Measurements from ENCODE around the gene WDR86.

DNA sequence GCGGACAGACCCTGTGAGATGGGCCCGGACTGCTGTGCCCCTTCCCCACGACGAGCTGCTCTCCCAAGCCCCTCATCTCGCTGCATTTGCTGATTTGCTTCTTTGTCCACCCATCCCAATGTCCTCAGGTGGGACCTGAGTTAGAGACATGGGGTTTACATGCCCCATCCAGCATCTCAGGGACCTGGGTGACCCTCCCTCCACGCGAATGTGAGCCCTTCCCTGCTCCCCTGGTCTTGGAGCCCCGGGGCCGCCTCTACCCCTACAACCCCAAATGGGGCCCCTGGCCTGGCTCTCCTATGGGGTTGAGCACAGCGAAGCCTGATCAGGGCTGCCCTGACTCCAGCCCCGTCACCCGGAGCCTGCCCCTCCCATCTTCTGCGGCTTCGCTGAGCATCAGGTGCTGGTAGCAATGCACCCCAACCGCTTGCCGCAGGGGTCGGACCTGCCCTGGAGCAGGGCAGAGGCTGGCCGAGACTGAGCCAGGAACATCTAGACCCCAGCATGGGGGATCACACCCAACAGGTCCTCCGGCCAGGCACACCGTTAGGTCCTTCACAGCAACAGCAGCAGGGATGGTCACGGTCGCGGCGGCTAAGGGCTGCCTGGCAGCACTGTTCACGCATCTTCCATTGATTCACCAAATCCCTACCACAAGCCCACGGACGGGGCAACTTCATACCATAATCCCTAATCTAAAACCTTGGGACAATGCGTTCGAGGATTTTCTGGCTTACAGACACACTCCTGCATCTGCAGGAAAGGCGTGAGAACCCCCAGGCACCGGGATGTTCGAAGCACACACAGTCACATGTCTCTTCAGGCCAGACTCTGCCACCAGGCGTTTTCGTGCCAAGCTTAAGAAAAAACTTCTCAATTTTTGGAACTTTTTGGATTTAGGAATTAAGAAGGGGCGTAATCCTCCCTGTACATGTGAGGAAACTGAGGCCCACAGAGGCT, 15.5 kb downstream of the WDR86 start:
- TF ChIP-seq REST (IDR thresholded peaks at IDR 0.05; ENCODE audit: borderline replicate concordance): no peak
- no peak for TF ChIP-seq EP300 (conservative IDR thresholded peaks at IDR 0.05; ENCODE audit: poor library complexity, severe bottlenecking)
- TF ChIP-seq, protein P1, sequence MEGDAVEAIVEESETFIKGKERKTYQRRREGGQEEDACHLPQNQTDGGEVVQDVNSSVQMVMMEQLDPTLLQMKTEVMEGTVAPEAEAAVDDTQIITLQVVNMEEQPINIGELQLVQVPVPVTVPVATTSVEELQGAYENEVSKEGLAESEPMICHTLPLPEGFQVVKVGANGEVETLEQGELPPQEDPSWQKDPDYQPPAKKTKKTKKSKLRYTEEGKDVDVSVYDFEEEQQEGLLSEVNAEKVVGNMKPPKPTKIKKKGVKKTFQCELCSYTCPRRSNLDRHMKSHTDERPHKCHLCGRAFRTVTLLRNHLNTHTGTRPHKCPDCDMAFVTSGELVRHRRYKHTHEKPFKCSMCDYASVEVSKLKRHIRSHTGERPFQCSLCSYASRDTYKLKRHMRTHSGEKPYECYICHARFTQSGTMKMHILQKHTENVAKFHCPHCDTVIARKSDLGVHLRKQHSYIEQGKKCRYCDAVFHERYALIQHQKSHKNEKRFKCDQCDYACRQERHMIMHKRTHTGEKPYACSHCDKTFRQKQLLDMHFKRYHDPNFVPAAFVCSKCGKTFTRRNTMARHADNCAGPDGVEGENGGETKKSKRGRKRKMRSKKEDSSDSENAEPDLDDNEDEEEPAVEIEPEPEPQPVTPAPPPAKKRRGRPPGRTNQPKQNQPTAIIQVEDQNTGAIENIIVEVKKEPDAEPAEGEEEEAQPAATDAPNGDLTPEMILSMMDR (IDR thresholded peaks at IDR 0.05; ENCODE audit: poor library complexity, severe bottlenecking): no peak
- no peak for TF ChIP-seq POLR2AphosphoS5 (IDR thresholded peaks at IDR 0.05)
- TF ChIP-seq MXI1 (conservative IDR thresholded peaks at IDR 0.05; ENCODE audit: poor library complexity, severe bottlenecking): no peak
- TF ChIP-seq TAF1 (IDR thresholded peaks at IDR 0.05; ENCODE audit: low read depth): no peak
- no peak for TF ChIP-seq RAD21 (conservative IDR thresholded peaks at IDR 0.05)
- no peak for TF ChIP-seq EZH2 (IDR thresholded peaks at IDR 0.05; ENCODE audit: borderline replicate concordance, insufficient read depth, low read length, poor library complexity, severe bottlenecking)
- TF ChIP-seq SMC3 (conservative IDR thresholded peaks at IDR 0.05; ENCODE audit: poor library complexity): no peak

All from neural cell (in vitro differentiated cells).